ENCODE measurements around the gene LRRC18.

Gene LRRC18

GRCh38 chr10:48983648-48984351 is 44.2 kb upstream of the LRRC18 start:
- Histone ChIP-seq H3K9me3 (ENCODE audit: control insufficient read depth, insufficient read depth, low read depth, low read length) (no peaks in the 10 kb centered on the region), H3K27ac (ENCODE audit: extremely low read depth, low read depth, low read length) (no peak overlapping the region), H3K4me1 (ENCODE audit: control insufficient read depth, insufficient read depth, low read length) (no peaks in the 10 kb centered on the region), H3K4me3 (ENCODE audit: low read depth, low read length) (no peak overlapping the region), H3K36me3 (ENCODE audit: control insufficient read depth in 2 of 2, insufficient read depth in 1 of 2, low read length in 2 of 2) (no peaks in the 10 kb centered on the region)
- POLR2A ChIA-PET: no interaction called here
- TF ChIP-seq AEBP2 (tag by site-specific recombination; IDR thresholded peaks at IDR 0.05; ENCODE audit: borderline replicate concordance) (no peak), ZNF146 (tag by site-specific recombination; IDR thresholded peaks at IDR 0.05) (no peak), ZIC2 (tag by site-specific recombination; IDR thresholded peaks at IDR 0.05) (no peak), ZBTB7A (tag by site-specific recombination; IDR thresholded peaks at IDR 0.05; ENCODE audit: low read depth) (no peak)
- CTCF ChIA-PET: interaction anchor here (0.8 to 2.5 kb wide), 2 partner anchors 327 to 424 kb away, joined by 3 to 8 read pairs; no protein-coding TSS in a partner anchor

- TF ChIP-seq ZBTB11 (tag by site-specific recombination; conservative IDR thresholded peaks at IDR 0.05; ENCODE audit: low read depth): no peak
- TF ChIP-seq ZSCAN30 (tag by site-specific recombination; IDR thresholded peaks at IDR 0.05): no peak
- TF ChIP-seq YY2 (tag by site-specific recombination; IDR thresholded peaks at IDR 0.05): no peak
- TF ChIP-seq ZBTB21 (tag by site-specific recombination; IDR thresholded peaks at IDR 0.05): no peak
- no peak for TF ChIP-seq ZNF121 (tag by site-specific recombination; IDR thresholded peaks at IDR 0.05)
- TF ChIP-seq ZNF140 (tag by site-specific recombination; IDR thresholded peaks at IDR 0.05): no peak
- no peak for TF ChIP-seq ZNF544 (tag by site-specific recombination; IDR thresholded peaks at IDR 0.05)
- no peak for TF ChIP-seq OSR2 (tag by site-specific recombination; IDR thresholded peaks at IDR 0.05)
- no peak for TF ChIP-seq ZNF114 (tag by site-specific recombination; IDR thresholded peaks at IDR 0.05)
- no peak for TF ChIP-seq ZNF248 (tag by site-specific recombination; IDR thresholded peaks at IDR 0.05)
- ChIA-PET CTCF (interaction anchor here (0.6 to 2.5 kb wide), 4 partner anchors 43 to 520 kb away, joined by 3 to 8 read pairs (median 4); no protein-coding TSS in a partner anchor), POLR2A (no interaction called here)
- no peaks in the 10 kb centered on the region for H3K9me3 ChIP-seq (ENCODE audit: control insufficient read depth, insufficient read depth, low read depth, low read length)
- no peak overlapping the region for H3K27ac ChIP-seq (ENCODE audit: extremely low read depth, low read depth, low read length)
- no peaks in the 10 kb centered on the region for H3K36me3 ChIP-seq (ENCODE audit: control insufficient read depth in 2 of 2, insufficient read depth in 1 of 2, low read length in 2 of 2)
- no peaks in the 10 kb centered on the region for H3K4me1 ChIP-seq (ENCODE audit: control insufficient read depth, insufficient read depth, low read length)
- no peak overlapping the region for H3K4me3 ChIP-seq (ENCODE audit: low read depth, low read length)
These were observed 42.9 kb upstream of the LRRC18 start for GRCh38 chr10:48982584-48982983.

GRCh38 chr10:48981310-48981907 is 41.8 kb upstream of the LRRC18 start:
- Histone ChIP-seq H3K4me3 (ENCODE audit: low read depth, low read length) (no peak overlapping the region), H3K27ac (ENCODE audit: extremely low read depth, low read depth, low read length) (no peak overlapping the region), H3K9me3 (ENCODE audit: control insufficient read depth, insufficient read depth, low read depth, low read length) (no peaks in the 10 kb centered on the region), H3K36me3 (ENCODE audit: control insufficient read depth in 2 of 2, insufficient read depth in 1 of 2, low read length in 2 of 2) (no peaks in the 10 kb centered on the region), H3K4me1 (ENCODE audit: control insufficient read depth, insufficient read depth, low read length) (no peaks in the 10 kb centered on the region)
- ChIA-PET POLR2A (no interaction called here), CTCF (interaction anchor here (0.6 to 2.5 kb wide), 17 partner anchors 9 to 539 kb away, joined by 3 to 8 read pairs (median 3); no protein-coding TSS in a partner anchor)
- peak; percentile 52 for TF ChIP-seq ZNF654 (tag by site-specific recombination; IDR thresholded peaks at IDR 0.05; ENCODE audit: low read depth)
- no peak for TF ChIP-seq INSM2 (tag by site-specific recombination; IDR thresholded peaks at IDR 0.05)
- no peak for TF ChIP-seq ZBTB6 (tag by site-specific recombination; IDR thresholded peaks at IDR 0.05)
- peak; percentile 22; the same call in 1 of the 2 replicates for TF ChIP-seq ZNF2 (tag by site-specific recombination; IDR thresholded peaks at IDR 0.05)
- peak; percentile 18; the same call in 1 of the 2 replicates for TF ChIP-seq GLIS2 (tag by site-specific recombination; IDR thresholded peaks at IDR 0.05)
- no peak for TF ChIP-seq ZNF629 (tag by site-specific recombination; IDR thresholded peaks at IDR 0.05)
- TF ChIP-seq ZNF398 (tag by site-specific recombination; IDR thresholded peaks at IDR 0.05): no peak

Measured in HEK293 (cell line).